HepG2 (cell line): Measurements from ENCODE around the gene RNU6-8. TPM values are rescaled to one million over a fixed set of nuclear protein-coding genes. Genes with fewer than 3 reads are reported as not detected.

ENCODE experiments used
- AHDC1 ChIP-seq: sonication (generic); formaldehyde crosslinking; IDR thresholded peaks from 2 replicates; pipeline ENCODE4 v1.5.1; 2020; ENCODE audit warnings: mild to moderate bottlenecking, missing genetic modification reagents, borderline replicate concordance
- MLLT10 ChIP-seq: sonication (generic); formaldehyde crosslinking; IDR thresholded peaks from 2 replicates; pipeline ENCODE4 v1.4.0; 2020; ENCODE audit warnings: missing genetic modification reagents
- POLR2G ChIP-seq: fragments of 200-400 bp; formaldehyde crosslinking; IDR thresholded peaks from 2 replicates; pipeline ENCODE4 v1.6.1; 2018; ENCODE audit warnings: mild to moderate bottlenecking, low read depth, low read length, moderate library complexity
- RARA ChIP-seq: IDR thresholded peaks from 2 replicates; pipeline ENCODE4 v1.6.1; 2016; ENCODE audit warnings: missing genetic modification reagents, missing compliant biosample characterization
- RORA ChIP-seq: sonication (generic); formaldehyde crosslinking; IDR thresholded peaks from 2 replicates; pipeline ENCODE4 v1.5.0; 2020; ENCODE audit warnings: mild to moderate bottlenecking, missing genetic modification reagents, moderate library complexity
- SNAPC4 ChIP-seq: sonication (generic); formaldehyde crosslinking; IDR thresholded peaks from 2 replicates; pipeline ENCODE4 v1.4.0; 2020; ENCODE audit warnings: mild to moderate bottlenecking, missing genetic modification reagents
- ZBTB7B ChIP-seq: sonication (generic); formaldehyde crosslinking; IDR thresholded peaks from 2 replicates; pipeline ENCODE4 v1.4.0; 2020; ENCODE audit warnings: missing genetic modification reagents
- ZNF280B ChIP-seq: sonication (generic); formaldehyde crosslinking; IDR thresholded peaks from 2 replicates; pipeline ENCODE4 v1.5.0; 2020; ENCODE audit warnings: missing genetic modification reagents, mild to moderate bottlenecking, borderline replicate concordance
- ZNF280D ChIP-seq: sonication (generic); formaldehyde crosslinking; IDR thresholded peaks from 2 replicates; pipeline ENCODE4 v1.5.1; 2020; ENCODE audit warnings: mild to moderate bottlenecking, missing genetic modification reagents
- ZNF329 ChIP-seq: sonication (generic); formaldehyde crosslinking; IDR thresholded peaks from 2 replicates; pipeline ENCODE4 v1.9.0; 2021; ENCODE audit warnings: low read depth, mild to moderate bottlenecking, missing genetic modification reagents
- ZNF691 ChIP-seq: sonication (generic); formaldehyde crosslinking; IDR thresholded peaks from 2 replicates; pipeline ENCODE4 v1.4.0; 2020; ENCODE audit warnings: missing genetic modification reagents, low read depth, mild to moderate bottlenecking, borderline replicate concordance
- ZNF746 ChIP-seq: sonication (generic); formaldehyde crosslinking; IDR thresholded peaks from 2 replicates; pipeline ENCODE4 v1.8.0; 2022; ENCODE audit warnings: mild to moderate bottlenecking, missing genetic modification reagents
- polyA plus RNA-seq, 8 experiments: library from polyadenylated mRNA; depleted of rRNA in 3 of 8; stranded (reverse) in 7 of 8; unstranded in 1 of 8; fragments of >200 nt; fragmentation: Illumina TruSeq in 4 of 8; extraction: Trizol in 4 of 8; gene quantifications; 2 replicates each; pipeline versions ENCODE4 v1.2.1 to v1.2.3, GENCODE V29; 2011 to 2016; ENCODE audit warnings: low read depth in 4 of 8, missing spikeins in 1 of 8, mixed read lengths in 1 of 8; ENCODE audit not compliant: insufficient read depth in 1 of 8
- total RNA-seq, 5 experiments: library from RNA; depleted of rRNA; stranded (reverse); fragments of >200 nt; fragmentation: Illumina TruSeq; extraction: Trizol; gene quantifications; 2 replicates each; pipeline ENCODE4 v1.2.3, GENCODE V29; 2016; ENCODE audit warnings: low read depth in 1 of 5

The RNU6-8 gene
- total and polyA plus RNA-seq, 2 of the 13 experiments (the other 11 are each of a cell fraction or from before 2014, with no cell fraction given): under 0.01 TPM; not detected in 1

GRCh38 chr14:32201193-32201815 lies 1.8 kb downstream of the RNU6-8 start (continued):
- peak; percentile 100 for TF ChIP-seq SNAPC4 (CRISPR knock-in tag)
- peak; percentile 95 for TF ChIP-seq ZBTB7B
- peak; percentile 98 for TF ChIP-seq ZNF280B (CRISPR knock-in tag)
- TF ChIP-seq ZNF691 (CRISPR knock-in tag): peak; percentile 97
- peak; percentile 96 for TF ChIP-seq POLR2G
- peak; percentile 94 for TF ChIP-seq ZNF280D
- TF ChIP-seq RARA: peak; percentile 89
- no peak for TF ChIP-seq ZNF329
- no peak; the same call in 1 of the 2 replicates for TF ChIP-seq RORA (CRISPR knock-in tag)
- TF ChIP-seq AHDC1: peak; percentile 90; the same call in 1 of the 2 replicates
- peak; percentile 83 for TF ChIP-seq ZNF746 (CRISPR knock-in tag)
- no peak for TF ChIP-seq MLLT10
